ENCODE results near the gene INSR. TPM values are rescaled to one million over a fixed set of nuclear protein-coding genes. Genes with fewer than 3 reads are reported as not detected.

INSR gene
- total and polyA plus RNA-seq, 2 of the 8 experiments (the other 6 are each of a cell fraction or from before 2014, with no cell fraction given) = 13.1 to 48.7 TPM

DNA sequence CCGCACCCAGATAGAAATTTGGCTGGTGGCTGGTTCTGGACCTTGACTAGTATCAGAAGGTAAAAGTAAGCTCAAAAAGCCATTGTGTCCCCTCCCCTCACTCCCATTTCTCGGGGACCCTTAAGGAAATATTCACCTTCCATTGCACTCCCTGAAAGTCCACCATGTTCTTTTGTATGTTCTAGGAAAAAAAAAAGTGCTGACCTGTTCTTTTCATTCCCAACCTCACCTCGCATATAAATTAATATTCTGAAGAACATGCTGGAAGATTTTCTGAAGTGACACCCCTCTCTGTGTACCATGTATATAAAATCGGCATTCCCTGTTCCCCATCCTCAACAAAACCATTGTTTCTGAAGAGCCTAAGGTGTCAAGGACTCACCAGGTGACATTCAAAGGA, 181.5 kb downstream of the INSR start:
- CTCF ChIA-PET (ENCODE audit: partially characterized antibody) = interaction anchor here (0.7 to 1.6 kb wide), 4 partner anchors 10 to 229 kb away, joined by 3 to 6 read pairs (median 4); no protein-coding TSS in a partner anchor

More for the DNA sequence above, 181.5 kb downstream of the INSR start:
- no peak overlapping the region for H3K4me3 ChIP-seq (ENCODE audit: extremely low read depth in 1 of 4, insufficient read depth in 2 of 4, low read depth in 3 of 4, low read length in 4 of 4)
- FAIRE-seq (no peak), DNase-seq (ENCODE audit: low read depth in 1 of 2, low spot score in 2 of 2) (no peak)
- H4K5ac ChIP-seq (ENCODE audit: insufficient read length, low read depth, low read length) = no peak overlapping the region
- H3K4me2 ChIP-seq (ENCODE audit: insufficient read depth in 1 of 2, low read depth in 2 of 2, low read length in 2 of 2) = no peak overlapping the region
- no peak overlapping the region for H2BK15ac ChIP-seq (ENCODE audit: low read length)
- no peak overlapping the region for H2BK12ac ChIP-seq (ENCODE audit: low read depth, low read length)
- POLR2A ChIA-PET (ENCODE audit: partially characterized antibody) = interaction anchor here (0.9 kb wide), 1 partner anchor 12 kb away, joined by 3 read pairs; no protein-coding TSS in a partner anchor
- H3K23ac ChIP-seq (ENCODE audit: insufficient read length) = no peak overlapping the region
- peaks cover 0 to 3% of the 10 kb centered on the region in 2 experiments; a peak in 1 of 4 replicates for H3K9me3 ChIP-seq (ENCODE audit: insufficient read depth in 2 of 2, low read depth in 1 of 2, low read length in 1 of 2)
- no peak overlapping the region for H4K8ac ChIP-seq (ENCODE audit: extremely low read depth, insufficient read depth, low read length)
- H3K14ac ChIP-seq (ENCODE audit: insufficient read length) = no peak overlapping the region
- no peak overlapping the region for H2BK20ac ChIP-seq (ENCODE audit: low read length)
- no peaks in the 10 kb centered on the region for H3K79me2 ChIP-seq (ENCODE audit: control insufficient read depth in 1 of 2, insufficient read depth in 2 of 2, low read length in 2 of 2)
- H3K4me1 ChIP-seq (replicated peaks in 1 of 4; ENCODE audit: control insufficient read depth in 3 of 4, insufficient read depth in 4 of 4, low read length in 3 of 4) = peaks cover 0 to 5% (median 0%) of the 10 kb centered on the region in 4 experiments; a peak in 4 of 7 replicates
- 0 out of 2 replicates have a peak, but pooled peaks have one; percentile 7 for TF ChIP-seq MAFK (IDR thresholded peaks at IDR 0.05; ENCODE audit: low read depth, low read length)
- TF ChIP-seq ASH2L (IDR thresholded peaks at IDR 0.05; ENCODE audit: low read length) = no peak
- no peaks in the 10 kb centered on the region for H3K79me1 ChIP-seq (ENCODE audit: low read depth, low read length)
- no peak overlapping the region for H2BK120ac ChIP-seq (replicated peaks; ENCODE audit: low read depth, low read length)
- no peaks in the 10 kb centered on the region for H3K27me3 ChIP-seq (replicated peaks in 1 of 4; ENCODE audit: control insufficient read depth in 3 of 4, extremely low read depth in 1 of 4, insufficient read depth in 3 of 4, low read length in 3 of 4)
- no peak overlapping the region for H2AK5ac ChIP-seq (ENCODE audit: low read depth, low read length)
- no peak overlapping the region for H3K18ac ChIP-seq (ENCODE audit: extremely low read depth, low read length)
- H4K20me1 ChIP-seq (replicated peaks in 1 of 2; ENCODE audit: control insufficient read depth in 1 of 2, insufficient read depth in 2 of 2, low read length in 2 of 2) = no peaks in the 10 kb centered on the region
- H3K56ac ChIP-seq (replicated peaks; ENCODE audit: insufficient read length, low read depth, low read length) = no peak overlapping the region
- no peak overlapping the region for H4K91ac ChIP-seq (replicated peaks; ENCODE audit: insufficient read length, low read length)
- H2AFZ ChIP-seq (ENCODE audit: low read length) = no peak overlapping the region
- H3K36me3 ChIP-seq (ENCODE audit: control insufficient read depth in 2 of 4, insufficient read depth in 4 of 4, low read length in 3 of 4) = peaks cover 0 to 12% (median 2%) of the 10 kb centered on the region in 4 experiments; a peak in 2 of 8 replicates
- no peak overlapping the region for H3K9ac ChIP-seq (replicated peaks in 1 of 4; ENCODE audit: extremely low read depth in 1 of 4, low read depth in 3 of 4, low read length in 3 of 4)
- no peak overlapping the region for H3K27ac ChIP-seq (ENCODE audit: low read depth, low read length)
- 0 out of 2 replicates have a peak, but pooled peaks cover under 1% of the 10 kb centered on the region for H3K23me2 ChIP-seq (ENCODE audit: low read depth, low read length)
- H3K4ac ChIP-seq (replicated peaks; ENCODE audit: insufficient read length, low read depth, low read length) = no peak overlapping the region
- 83% methylated on average over 4 of the region's 4 CpGs; no CpG with 5 or more reads in 1 of the 2 experiments for WGBS, 2 experiments (ENCODE audit: extremely low coverage in 1 of 2, insufficient coverage in 1 of 2, insufficient read length in 1 of 2, insufficient replicate concordance in 2 of 2, low coverage in 1 of 2, low lambda C conversion rate in 2 of 2, missing lambda C conversion rate in 1 of 2)
- H2BK5ac ChIP-seq (ENCODE audit: low read depth, low read length) = no peak overlapping the region

Measured in H1 (cell line).